Omental fat pad (tissue), 4 donors: ENCODE measurements around the gene C11orf98. TPM values are rescaled to one million over a fixed set of nuclear protein-coding genes. Genes with fewer than 3 reads are reported as not detected.
"Not testable (repeated sequence)": the region's sequence is repeated elsewhere in the genome, so short reads cannot be mapped to it uniquely, and the experiment has no call there.

Experiments used
- ATAC-seq: fragments of 150-250 bp; one replicate; pipeline ENCODE4 v1.9.1; 2016; ENCODE audit warnings: mild to moderate bottlenecking, moderate library complexity; ENCODE audit not compliant: low FRiP score
- DNase-seq: peaks from one replicate; pipeline ENCODE4 v3.0.0-alpha.2; 2019; ENCODE audit warnings: low spot score
- CTCF ChIP-seq, 3 donors: fragments of 450-650 bp; IDR thresholded peaks; one replicate each; pipeline ENCODE4 v1.5.1; 2016 to 2017; ENCODE audit warnings: antibody characterized with exemption in 3 of 3, mild to moderate bottlenecking in 3 of 3, moderate library complexity in 2 of 3
- total RNA-seq, 4 donors: library from RNA; depleted of rRNA; stranded (reverse); fragments of >200 nt; gene quantifications; one replicate each; pipeline ENCODE4 v1.1.0, GENCODE V29; 2016

The C11orf98 gene
- total RNA-seq, 4 donors from 2014 or later: 18.3 to 42.9 (median 33.3) TPM

DNA sequence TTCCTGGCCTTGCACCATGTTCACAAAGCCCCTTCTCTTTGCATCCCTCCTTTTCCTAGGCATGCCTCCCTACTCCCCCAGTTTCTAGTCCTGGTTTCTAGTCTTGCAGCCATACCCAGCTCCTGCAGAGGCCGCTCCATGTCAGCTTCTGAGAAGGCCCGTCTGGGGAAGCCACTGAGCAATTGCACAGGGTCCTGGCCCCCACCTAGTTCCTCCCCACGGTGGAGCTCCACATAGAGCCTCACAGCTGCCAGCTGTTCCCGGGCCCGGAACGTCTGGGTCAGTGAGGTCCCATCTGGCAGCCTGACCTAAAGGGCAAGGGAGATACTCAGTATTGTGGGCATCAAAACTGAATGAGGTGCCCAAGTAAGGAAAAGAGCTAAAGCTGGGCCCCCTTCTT is 11.7 kb upstream of the C11orf98 start:
- DNase-seq: no peak
- no peak for ATAC-seq
- TF ChIP-seq CTCF (IDR thresholded peaks at IDR 0.05): no peak

DNA sequence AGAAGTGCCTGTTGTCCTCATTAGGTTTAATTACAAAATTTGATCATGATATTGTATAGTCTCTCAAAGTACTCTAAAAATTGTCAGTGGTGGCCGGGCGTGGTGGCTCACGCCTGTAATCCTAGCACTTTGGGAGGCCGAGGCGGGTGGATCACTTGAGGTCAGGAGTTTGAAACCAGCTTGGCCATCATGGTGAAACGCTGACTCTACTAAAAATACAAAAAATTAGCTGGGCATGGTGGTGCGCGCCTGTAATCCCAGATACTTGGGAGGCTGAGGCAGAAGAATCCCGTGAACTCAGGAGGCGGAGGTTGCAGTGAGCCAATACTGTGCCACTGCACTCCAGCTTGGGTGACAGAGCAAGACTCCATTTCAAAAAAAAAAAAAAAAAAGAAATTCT is 10.4 kb upstream of the C11orf98 start:
- ATAC-seq, DNase-seq: not testable (repeated sequence)

- ATAC-seq: no peak
- DNase-seq: no peak
- TF ChIP-seq CTCF (IDR thresholded peaks at IDR 0.05): no peak
Measured at GRCh38 chr11:62673196-62673525, 8.2 kb upstream of the C11orf98 start.

DNA sequence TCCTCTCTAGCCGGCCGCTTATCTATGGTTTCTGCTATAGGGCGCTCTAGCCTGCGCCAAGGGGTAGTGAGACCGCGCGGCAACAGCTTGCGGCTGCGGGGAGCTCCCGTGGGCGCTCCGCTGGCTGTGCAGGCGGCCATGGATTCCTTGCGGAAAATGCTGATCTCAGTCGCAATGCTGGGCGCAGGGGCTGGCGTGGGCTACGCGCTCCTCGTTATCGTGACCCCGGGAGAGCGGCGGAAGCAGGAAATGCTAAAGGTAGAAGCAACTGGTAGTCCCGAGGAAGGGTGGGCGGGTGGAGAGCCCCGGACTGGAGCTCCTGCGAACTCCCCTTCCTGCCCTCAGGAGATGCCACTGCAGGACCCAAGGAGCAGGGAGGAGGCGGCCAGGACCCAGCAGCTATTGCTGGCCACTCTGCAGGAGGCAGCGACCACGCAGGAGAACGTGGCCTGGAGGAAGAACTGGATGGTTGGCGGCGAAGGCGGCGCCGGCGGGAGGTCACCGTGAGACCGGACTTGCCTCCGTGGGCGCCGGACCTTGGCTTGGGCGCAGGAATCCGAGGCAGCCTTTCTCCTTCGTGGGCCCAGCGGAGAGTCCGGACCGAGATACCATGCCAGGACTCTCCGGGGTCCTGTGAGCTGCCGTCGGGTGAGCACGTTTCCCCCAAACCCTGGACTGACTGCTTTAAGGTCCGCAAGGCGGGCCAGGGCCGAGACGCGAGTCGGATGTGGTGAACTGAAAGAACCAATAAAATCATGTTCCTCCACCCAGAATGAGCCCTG is 6.8 kb upstream of the C11orf98 start, which contains the start of the genes LBHD1 and UQCC3:
Gene LBHD1 (minus strand): TSS at position 660 of the 782 bp plus-strand sequence. CDS start 2,236 bp downstream, outside the sequence.
Gene UQCC3 (plus strand): TSS at position 66 of the 782 bp plus-strand sequence. CDS start 73 bp downstream, at position 139.
- ATAC-seq: peak; percentile 79
- no peak for TF ChIP-seq CTCF (IDR thresholded peaks at IDR 0.05)
- peak; percentile 43 for DNase-seq

DNA sequence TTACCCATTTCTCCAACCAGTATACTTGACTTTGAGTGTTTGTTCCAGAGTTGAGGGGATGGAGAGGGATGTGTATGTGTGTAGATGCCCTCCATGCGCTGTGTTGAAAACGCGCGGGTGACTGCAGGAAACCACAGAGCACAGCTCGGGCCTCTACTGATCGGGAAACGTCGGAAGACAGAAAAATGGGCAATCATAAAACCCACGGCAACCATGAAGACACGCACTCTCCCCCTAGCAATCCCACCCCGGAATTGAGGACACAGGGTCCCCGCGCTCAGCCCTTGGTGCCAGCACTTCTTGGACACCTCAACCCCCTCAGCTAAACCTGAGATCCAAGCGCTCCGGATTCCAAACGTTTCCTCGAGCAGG is 6.2 kb upstream of the C11orf98 start:
- TF ChIP-seq CTCF (IDR thresholded peaks at IDR 0.05): no peak
- ATAC-seq (peak; percentile 12), DNase-seq (no peak)

- ATAC-seq (no peak), DNase-seq (no peak)
- no peak for TF ChIP-seq CTCF (IDR thresholded peaks at IDR 0.05)
Measured at GRCh38 chr11:62669420-62670161, 4.6 kb upstream of the C11orf98 start.

DNA sequence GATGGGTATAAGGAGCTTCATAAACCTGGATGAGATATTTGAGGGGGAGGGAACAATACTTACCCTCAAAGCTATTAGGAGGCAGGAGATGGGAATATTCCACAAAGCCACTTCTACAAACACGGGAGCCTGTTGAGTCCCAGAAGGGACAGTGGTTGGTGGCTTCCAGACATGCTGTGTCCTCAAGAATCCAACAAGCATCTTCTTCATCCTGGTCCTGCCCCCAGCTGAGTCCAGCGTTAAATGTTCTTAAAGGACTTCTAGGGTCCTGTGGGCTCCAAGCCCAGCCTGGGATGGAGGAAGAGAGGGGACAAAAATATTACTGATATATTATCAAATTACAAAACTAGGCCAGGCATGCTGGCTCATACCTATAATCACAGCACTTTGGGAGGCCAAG is 2.5 kb upstream of the C11orf98 start:
- no peak for DNase-seq
- no peak for ATAC-seq
- no peak for TF ChIP-seq CTCF (IDR thresholded peaks at IDR 0.05)
